Measurements from ENCODE around the gene SOD2. TPM values are rescaled to one million over a fixed set of nuclear protein-coding genes. Genes with fewer than 3 reads are reported as not detected.
"Not testable (repeated sequence)": the region's sequence is repeated elsewhere in the genome, so short reads cannot be mapped to it uniquely, and the experiment has no call there.

The SOD2 gene
- total RNA-seq, 4 donors from 2014 or later, result 159 to 173 (median 167) TPM

- peak; percentile 36 to 90 for TF ChIP-seq POLR2A (IDR thresholded peaks at IDR 0.05)
- no peak for TF ChIP-seq CTCF (IDR thresholded peaks at IDR 0.05)
- TF ChIP-seq POLR2AphosphoS5 (IDR thresholded peaks at IDR 0.05), result peak; percentile 88 to 99 (median 94)
- no peak for TF ChIP-seq EP300 (IDR thresholded peaks at IDR 0.05)
- H3K27me3 ChIP-seq, result no peaks in the 10 kb centered on the region
- peak within 1 kb of the TSS; percentile 93 for H3K4me3 ChIP-seq
- H3K4me1 ChIP-seq, result peaks cover 51% of the 10 kb centered on the region
- no peaks in the 10 kb centered on the region for H3K36me3 ChIP-seq
- DNase-seq (ENCODE audit: low spot score in 2 of 2), result peak; percentile 96 to 97
- H3K27ac ChIP-seq, result peak within 1 kb of the TSS; percentile 100
- 0% methylated on average over 24 of the region's 93 CpGs for WGBS
- H3K9me3 ChIP-seq, result no peaks in the 10 kb centered on the region
Observed at GRCh38 chr6:159726918-159727716, 34.1 kb upstream of the SOD2 start, which contains the start of gene WTAP. Gene WTAP (plus strand): TSS chr6:159727506. CDS start chr6:159736266, 8,760 bp downstream.

- Histone ChIP-seq H3K36me3 (no peaks in the 10 kb centered on the region), H3K27me3 (no peaks in the 10 kb centered on the region), H3K4me1 (peaks cover 46% of the 10 kb centered on the region), H3K9me3 (no peaks in the 10 kb centered on the region), H3K4me3 (peak overlapping the region; percentile 93), H3K27ac (peak overlapping the region; percentile 100)
- WGBS, result 2% methylated on average over 23 of the region's 30 CpGs
- no peak for DNase-seq (ENCODE audit: low spot score in 2 of 2)
- TF ChIP-seq POLR2A (IDR thresholded peaks at IDR 0.05) (no peak), EP300 (IDR thresholded peaks at IDR 0.05) (no peak), CTCF (IDR thresholded peaks at IDR 0.05) (no peak)
Observed at GRCh38 chr6:159726255-159726917, 33.3 kb upstream of the SOD2 start.

DNA sequence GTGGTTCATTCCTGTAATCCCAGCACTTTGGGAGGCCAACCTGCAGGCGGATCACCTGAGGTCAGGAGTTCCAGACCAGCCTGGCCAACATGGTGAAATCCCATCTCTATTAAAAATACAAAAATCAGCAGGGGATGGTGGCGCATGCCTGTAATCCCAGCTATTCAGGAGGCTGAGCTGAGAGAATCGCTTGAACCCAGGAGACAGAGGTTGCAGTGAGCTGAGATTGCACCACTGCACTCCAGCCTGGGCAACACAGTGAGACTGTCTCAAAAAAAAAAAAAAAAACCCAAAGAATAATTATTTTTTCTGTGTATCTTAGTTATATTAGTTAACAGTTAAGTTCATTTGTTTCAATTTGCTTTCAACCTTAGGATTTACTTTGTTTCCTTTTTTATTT is 32.2 kb upstream of the SOD2 start:
- H3K9me3 ChIP-seq; H3K36me3 ChIP-seq; H3K4me3 ChIP-seq; H3K27ac ChIP-seq; H3K27me3 ChIP-seq; DNase-seq (ENCODE audit: low spot score in 2 of 2): not testable (repeated sequence)
- WGBS, result 92% methylated on average over 3 of the region's 3 CpGs
- H3K4me1 ChIP-seq, result peaks cover 36% of the 10 kb centered on the region

- Histone ChIP-seq H3K9me3 (no peaks in the 10 kb centered on the region), H3K4me1 (peaks cover 33% of the 10 kb centered on the region), H3K27me3 (no peaks in the 10 kb centered on the region), H3K27ac (no peak overlapping the region), H3K4me3 (no peak overlapping the region), H3K36me3 (no peaks in the 10 kb centered on the region)
- no peak for DNase-seq (ENCODE audit: low spot score in 2 of 2)
- TF ChIP-seq POLR2A (IDR thresholded peaks at IDR 0.05), result no peak
- no peak for TF ChIP-seq EP300 (IDR thresholded peaks at IDR 0.05)
- TF ChIP-seq CTCF (IDR thresholded peaks at IDR 0.05), result no peak
- TF ChIP-seq POLR2AphosphoS5 (IDR thresholded peaks at IDR 0.05), result no peak
- 92% methylated on average over 4 of the region's 4 CpGs for WGBS
Observed at GRCh38 chr6:159724778-159725177, 31.7 kb upstream of the SOD2 start.

GRCh38 chr6:159723259-159723658 is 30.2 kb upstream of the SOD2 start:
- no peak for TF ChIP-seq POLR2A (IDR thresholded peaks at IDR 0.05)
- no peak for TF ChIP-seq EP300 (IDR thresholded peaks at IDR 0.05)
- no peak for TF ChIP-seq CTCF (IDR thresholded peaks at IDR 0.05)
- no peak for TF ChIP-seq POLR2AphosphoS5 (IDR thresholded peaks at IDR 0.05)
- H3K27ac ChIP-seq, result no peak overlapping the region
- H3K36me3 ChIP-seq, result no peaks in the 10 kb centered on the region
- no peaks in the 10 kb centered on the region for H3K27me3 ChIP-seq
- H3K4me1 ChIP-seq, result peaks cover 30% of the 10 kb centered on the region
- no peak for DNase-seq (ENCODE audit: low spot score in 2 of 2)
- no peak overlapping the region for H3K4me3 ChIP-seq
- H3K9me3 ChIP-seq, result no peaks in the 10 kb centered on the region
- WGBS, result 97% methylated on average over 2 of the region's 2 CpGs
